NCI-H1694 (cell line): ENCODE results near the gene PTGFR.

Experiments
- DNase-seq: peaks from one replicate; lab custom pipeline; 2025; lab: John Stamatoyannopoulos, UW

The PTGFR gene

GRCh38 chr1:78520843-78521242, 30.1 kb downstream of the PTGFR start:
- DNase-seq, result no peak

- DNase-seq, result no peak
Measured at GRCh38 chr1:78522136-78522535, 31.4 kb downstream of the PTGFR start.

- no peak for DNase-seq
Measured at GRCh38 chr1:78526496-78526895, 35.7 kb downstream of the PTGFR start.

- no peak for DNase-seq
Measured at GRCh38 chr1:78527706-78528105, 36.9 kb downstream of the PTGFR start.

- no peak for DNase-seq
Measured at GRCh38 chr1:78533527-78533926, 42.8 kb downstream of the PTGFR start.

GRCh38 chr1:78535286-78535685, 44.5 kb downstream of the PTGFR start:
- DNase-seq, result no peak

GRCh38 chr1:78536427-78536826, 45.7 kb downstream of the PTGFR start:
- DNase-seq, result no peak

- no peak for DNase-seq
Measured at GRCh38 chr1:78540048-78540447, 49.3 kb downstream of the PTGFR start.

- DNase-seq, result no peak
Measured at GRCh38 chr1:78541479-78541878, 50.7 kb downstream of the PTGFR start.

GRCh38 chr1:78543941-78544643, 53.3 kb downstream of the PTGFR start:
- no peak for DNase-seq

- no peak for DNase-seq
Measured at GRCh38 chr1:78547081-78547480, 56.3 kb downstream of the PTGFR start.

- DNase-seq, result no peak
Measured at GRCh38 chr1:78549331-78549730, 58.6 kb downstream of the PTGFR start.

DNA sequence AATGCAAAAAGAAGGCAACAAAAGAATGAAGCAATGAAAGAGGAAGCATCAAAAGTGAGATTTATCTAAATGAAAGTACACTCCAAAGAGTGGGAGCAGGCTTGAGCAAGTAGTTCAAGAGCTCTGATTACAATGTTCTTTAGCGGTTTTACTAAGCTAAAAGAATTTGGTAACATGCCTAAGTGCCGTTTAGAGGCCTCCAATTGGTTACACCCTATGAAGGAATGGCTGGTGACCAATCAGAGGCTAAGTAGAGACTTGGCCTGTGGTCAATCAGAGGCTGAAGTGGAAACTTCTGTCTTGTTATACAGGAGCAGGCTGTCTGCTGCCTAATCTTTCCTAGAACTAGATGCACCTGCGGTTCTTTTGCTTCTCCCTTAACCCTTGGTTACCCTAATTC, 59.1 kb downstream of the PTGFR start:
- no peak for DNase-seq

DNA sequence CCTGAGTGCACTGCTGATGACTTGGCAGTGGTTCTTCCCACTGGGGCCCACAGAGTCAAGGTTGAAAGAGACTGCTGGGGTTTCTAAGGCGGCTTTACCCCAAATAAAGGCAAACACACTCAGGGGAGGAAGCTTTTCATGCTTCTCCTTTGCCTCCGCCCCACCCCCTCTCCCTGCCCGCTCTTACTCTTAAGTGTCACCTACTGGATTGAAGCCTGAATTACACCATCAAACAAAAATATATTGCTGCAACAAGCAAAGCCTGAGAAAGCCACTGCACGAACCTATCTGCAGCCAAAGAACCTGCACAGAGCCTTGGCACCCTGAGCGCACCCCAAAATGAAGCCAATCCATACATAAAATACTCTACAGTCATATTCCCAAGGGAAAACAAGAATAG, 63.1 kb downstream of the PTGFR start:
- no peak for DNase-seq

GRCh38 chr1:78554840-78555239, 64.1 kb downstream of the PTGFR start:
- no peak for DNase-seq

DNA sequence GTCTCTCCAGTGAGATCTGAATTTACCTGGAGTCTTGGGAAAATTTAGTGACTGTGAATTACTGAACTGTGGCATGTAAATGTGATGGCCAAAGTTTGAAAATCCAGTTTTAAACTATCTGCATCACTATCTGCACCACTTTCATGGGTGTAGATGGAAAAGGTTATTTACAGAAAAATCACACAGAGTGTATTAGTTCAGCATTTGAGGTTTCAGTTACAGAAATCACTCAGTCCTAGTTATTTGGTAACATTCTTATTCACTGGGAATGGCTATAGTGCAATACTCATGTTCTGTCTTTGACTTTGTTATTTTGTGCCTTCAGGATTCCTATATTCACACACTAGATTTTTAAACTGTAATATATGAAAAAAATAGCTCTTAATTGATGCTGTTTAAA, 68.9 kb downstream of the PTGFR start:
- no peak for DNase-seq

- no peak for DNase-seq
Measured at GRCh38 chr1:78560811-78561210, 70.0 kb downstream of the PTGFR start.

DNA sequence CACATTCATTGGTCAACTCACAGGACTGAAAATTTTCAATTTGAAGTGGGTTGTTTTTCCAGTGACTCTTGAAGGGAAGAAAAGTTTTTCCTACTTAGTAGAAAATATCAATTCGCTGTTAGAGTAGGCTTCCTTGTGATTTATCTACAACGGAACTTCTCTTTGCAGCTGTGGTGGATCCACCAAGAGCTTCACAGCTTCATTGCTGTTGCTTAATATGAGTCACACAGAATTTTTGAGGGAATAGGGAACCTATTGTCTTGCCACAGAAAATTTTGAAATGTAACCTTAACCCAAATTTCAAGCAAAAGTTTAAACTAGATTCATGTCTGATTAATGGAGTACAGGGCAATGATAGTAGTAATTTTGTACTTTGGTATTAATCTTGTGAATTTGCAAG, 71.1 kb downstream of the PTGFR start:
- DNase-seq, result no peak

DNA sequence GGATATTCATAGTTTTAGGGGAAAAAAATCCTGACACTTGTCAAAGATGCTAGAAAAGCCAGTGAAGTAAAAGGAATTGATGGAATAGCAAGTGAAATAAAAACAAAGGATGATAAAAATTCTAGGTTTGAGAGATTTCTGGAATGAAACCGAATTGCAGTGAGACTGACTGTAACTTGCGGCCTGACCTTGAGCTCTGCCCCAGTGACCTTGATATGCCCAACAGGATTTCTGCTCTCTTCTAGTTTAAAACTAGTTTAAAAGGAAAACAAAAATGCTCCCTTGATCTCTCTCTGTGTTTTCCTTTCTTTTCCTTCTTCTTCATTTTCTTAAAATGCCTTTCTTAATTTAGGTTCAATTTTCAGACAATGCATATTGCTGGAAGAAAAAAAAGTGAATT, 74.6 kb downstream of the PTGFR start:
- no peak for DNase-seq

GRCh38 chr1:78570539-78570938, 79.8 kb downstream of the PTGFR start:
- DNase-seq, result no peak

DNA sequence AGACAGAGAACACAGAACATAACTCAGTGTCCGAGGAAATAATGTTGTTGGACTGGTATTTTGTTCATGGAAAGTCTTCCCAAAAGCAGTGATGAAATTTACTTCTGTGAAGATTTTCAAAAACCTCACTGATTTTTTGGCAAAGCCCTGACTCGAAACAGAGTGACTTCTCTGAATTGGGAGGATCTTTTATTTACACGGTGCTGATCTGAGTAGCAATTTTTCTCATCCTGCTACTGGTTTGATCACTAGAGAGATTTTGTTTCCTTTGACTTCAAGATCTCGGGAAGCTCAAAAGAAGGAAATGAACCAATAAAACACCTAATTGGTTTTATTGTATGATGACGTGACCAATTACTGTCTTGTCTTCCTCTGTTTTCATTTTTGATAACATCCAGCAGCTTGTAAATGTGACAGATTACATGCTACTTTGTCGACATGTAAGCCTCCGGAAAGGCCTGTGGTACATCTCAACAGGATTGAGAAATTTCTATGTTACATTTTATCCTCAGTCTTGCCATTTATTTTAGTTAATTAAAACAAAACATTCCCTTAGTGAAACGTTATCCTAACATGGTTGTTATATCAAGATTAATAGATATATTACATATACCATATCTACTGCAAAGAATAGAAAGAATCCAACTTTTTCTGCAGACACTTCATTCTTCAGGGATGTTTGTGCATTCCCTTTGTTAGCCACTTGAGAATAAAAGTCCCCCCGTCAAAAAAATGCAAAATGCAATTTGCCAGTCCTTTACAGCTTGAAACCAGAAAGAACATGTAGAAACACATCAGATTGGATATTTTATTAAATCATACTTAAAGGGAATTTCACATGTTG, 86.7 kb downstream of the PTGFR start:
- no peak for DNase-seq

DNA sequence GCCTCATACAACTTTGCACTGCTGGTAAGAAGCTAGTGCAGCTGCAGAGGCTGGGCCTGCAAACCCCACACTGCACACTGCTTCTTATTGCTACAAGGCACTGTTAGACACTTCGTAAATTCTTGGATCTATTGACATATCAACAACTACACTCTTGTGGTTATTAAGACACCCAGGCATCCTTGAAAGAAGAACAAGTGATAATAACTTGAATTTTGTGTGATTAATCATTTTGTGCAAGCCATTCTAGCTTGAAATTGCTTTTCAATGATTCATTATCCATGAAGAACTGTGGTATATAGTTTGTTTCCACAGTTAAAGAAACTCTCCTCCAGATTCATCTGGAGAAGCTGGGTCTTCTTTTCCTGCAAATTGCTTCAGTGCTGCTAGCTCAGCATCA, 95.8 kb downstream of the PTGFR start:
- DNase-seq, result no peak

DNA sequence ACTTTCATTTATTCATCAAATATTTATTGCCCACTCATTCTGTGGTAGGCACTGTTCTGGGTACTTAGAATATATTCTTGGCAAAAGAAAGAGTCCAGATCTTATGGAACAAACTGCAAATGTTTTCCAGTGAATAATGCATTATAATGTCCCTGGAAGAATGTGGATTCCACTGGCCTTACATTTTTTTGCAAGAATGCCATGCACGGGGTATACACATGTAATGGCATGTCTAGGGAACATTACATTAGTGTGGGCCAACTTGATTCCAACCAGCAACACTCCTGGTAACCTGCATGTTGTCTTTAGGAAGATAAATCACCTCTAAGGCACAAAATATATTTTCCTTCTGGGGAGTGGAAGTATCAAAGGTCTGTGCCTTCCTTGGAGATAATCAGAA, 96.4 kb downstream of the PTGFR start:
- no peak for DNase-seq
